NCI-H1694 (cell line): ENCODE data around the gene ANKS3.

ENCODE experiments used
- DNase-seq: peaks from one replicate; lab custom pipeline; 2025; lab: John Stamatoyannopoulos, UW

The ANKS3 gene

GRCh38 chr16:4696172-4696904 lies 37.7 kb downstream of the ANKS3 start:
- no peak for DNase-seq

DNA sequence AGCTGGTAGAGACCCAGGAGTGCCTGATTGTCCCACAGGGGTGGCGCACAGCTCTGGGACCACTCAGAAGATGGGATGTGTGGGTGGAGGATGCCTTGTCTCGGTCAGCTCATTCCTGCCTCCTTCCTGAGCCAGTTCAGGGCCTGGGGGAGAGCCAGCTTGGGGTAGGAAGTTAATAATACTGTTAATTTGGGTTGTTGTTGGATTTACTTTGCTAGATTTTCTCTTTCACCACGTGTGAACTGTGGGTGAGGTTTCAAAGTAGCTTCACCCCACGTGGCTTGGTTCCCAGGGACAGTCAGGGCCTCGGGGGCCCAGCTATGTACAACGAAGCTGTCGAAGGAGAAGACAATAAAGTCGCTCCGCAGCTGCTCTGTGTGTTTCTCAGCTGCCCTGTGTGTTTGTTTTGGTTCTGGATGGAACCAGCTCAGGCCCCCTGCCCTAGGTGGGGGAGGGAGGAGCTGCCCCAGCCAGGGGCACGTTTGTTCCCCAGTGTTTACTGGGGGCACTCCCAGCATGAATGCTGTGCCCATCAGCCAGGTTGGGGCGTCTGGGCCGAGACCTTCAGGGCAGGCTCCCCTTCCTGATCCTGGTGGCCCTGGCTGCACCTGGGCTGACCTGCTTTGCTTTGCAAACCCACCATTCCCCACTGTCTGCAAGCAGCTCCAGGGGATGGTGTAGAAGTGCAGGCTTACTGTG lies 38.4 kb downstream of the ANKS3 start:
- DNase-seq: no peak

DNA sequence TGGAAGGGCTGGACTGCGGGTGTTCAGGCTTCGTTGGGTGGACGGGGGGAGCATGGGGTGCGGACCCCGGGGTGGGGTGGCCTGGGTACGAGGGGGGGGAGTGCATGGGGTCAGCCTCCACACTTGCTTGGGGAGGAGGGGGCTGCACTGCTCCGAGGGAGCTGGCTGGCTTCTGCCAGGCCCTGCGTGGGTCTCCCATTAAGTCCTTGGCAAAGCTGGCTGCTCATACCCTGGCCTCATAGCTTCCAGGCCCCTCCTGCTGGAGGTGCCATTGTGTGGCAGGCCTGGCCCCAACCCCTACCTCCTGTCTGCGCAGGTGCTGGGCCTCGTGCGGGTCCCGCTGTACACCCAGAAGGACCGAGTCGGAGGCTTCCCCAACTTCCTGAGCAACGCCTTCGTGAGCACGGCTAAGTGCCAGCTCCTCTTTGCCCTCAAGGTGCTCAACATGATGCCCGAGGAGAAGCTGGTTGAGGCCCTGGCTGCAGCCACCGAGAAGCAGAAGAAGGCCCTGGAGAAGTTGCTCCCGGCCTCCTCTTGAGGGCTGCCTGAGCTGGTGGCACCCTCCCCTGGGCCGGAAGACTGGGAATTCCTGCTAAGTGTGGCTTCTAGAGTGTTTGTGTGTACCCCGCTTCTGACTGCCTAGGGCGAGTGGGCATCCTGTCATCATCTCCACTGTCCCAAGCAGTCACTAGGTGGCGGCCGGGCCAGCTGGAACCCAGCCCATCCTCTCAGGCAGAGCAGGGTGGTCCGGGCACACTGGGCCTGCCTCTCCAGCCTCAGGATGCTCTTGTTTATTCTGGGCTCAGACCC lies 39.2 kb downstream of the ANKS3 start:
- no peak for DNase-seq

DNA sequence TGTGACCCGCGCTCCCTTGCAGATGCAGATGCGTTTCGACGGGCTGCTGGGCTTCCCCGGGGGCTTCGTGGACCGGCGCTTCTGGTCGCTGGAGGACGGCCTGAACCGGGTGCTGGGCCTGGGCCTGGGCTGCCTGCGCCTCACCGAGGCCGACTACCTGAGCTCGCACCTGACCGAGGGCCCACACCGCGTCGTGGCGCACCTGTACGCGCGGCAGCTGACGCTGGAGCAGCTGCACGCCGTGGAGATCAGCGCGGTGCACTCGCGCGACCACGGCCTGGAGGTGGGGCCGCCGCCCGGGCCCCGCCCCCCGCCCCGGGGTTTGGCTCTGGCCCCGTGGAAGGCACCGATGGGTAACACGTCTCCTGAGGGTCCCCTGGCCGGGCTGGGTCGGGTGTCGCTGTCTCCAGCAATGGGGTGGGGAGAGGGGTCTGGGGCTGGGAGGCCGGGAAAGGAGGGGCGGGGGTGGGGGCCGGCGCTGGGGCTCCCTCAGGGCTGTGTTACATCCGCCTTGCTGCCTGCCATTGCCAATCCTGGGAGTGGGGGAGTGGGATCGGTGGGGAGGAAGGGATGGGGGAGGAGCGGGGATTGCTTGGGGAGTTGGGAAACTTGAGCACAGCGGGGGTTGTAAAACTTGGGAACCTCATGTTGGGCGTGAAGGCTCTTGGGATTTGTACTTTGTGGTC lies 40.0 kb downstream of the ANKS3 start:
- no peak for DNase-seq

DNA sequence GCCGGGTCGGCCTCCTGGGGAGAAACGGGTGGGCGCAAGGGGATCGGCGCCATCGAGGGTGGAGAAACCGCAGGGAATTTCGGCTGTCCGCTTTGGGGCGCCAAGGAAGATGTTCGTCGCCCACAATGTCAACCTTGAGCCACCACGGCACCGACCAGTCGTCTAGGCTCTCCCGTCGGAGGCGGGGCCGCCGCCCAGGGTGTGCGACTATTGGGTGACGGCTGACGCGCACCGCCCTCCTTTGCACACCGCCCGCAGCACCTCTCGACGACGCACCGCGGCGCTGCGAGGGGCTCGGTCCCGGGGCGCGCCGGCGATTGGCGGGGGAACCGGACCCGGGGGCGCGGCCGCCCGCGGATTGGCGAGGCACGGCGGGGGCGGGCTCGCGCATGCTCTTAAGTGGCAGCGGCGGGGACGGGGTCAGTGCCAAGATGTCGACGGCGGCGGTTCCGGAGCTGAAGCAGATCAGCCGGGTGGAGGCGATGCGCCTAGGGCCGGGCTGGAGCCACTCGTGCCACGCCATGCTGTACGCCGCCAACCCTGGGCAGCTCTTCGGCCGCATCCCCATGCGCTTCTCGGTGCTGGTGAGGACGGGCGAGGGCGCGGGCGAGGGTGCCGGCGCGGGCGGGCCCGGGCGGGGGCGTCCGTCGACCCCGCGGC lies 40.6 kb downstream of the ANKS3 start, which contains the start of gene NUDT16L1:
Gene NUDT16L1 (plus strand): TSS at position 267 of the 660 bp plus-strand sequence. CDS start 165 bp downstream, at position 432.
- peak; percentile 70 for DNase-seq

DNA sequence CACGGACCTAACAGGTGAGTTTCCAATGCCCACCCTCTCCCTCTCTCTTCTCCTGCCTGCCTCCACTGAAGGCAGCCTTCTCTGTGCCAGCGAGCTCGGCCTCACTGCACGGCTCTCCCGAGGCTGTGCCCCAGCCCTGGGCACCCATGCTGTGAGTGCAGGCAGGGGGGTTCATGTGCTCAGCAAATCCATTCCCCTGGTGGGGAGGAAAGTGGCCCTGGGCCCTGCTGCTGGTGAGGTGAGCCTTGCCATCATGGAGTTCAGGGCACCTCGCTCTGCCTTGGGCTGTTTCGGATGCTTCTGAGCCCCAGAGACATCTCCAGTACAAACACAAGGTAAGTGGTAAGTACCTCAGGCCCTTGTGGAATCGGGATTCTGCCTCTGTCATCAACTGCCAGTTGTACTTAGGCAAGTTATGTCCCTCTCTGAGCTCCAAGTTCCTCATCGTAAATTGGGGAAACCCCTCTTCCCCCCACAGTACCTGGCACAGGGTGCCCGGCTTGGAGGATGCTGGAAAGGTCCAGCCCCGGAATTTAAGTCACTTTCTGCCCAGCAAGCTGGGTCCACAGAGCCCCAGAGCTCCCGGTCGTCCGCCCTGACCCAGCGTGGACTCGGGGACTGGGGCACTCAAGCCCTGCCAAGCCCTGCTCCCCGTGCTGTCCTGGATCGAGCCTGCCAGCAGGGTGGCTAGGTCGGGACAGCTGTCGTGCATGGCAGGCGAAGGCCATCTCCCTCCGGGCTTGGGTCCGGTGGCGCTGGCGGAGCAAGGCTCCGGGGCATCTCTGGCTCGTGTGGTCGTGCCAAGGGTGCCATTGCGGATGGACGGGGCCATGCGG lies 41.4 kb downstream of the ANKS3 start:
- DNase-seq: no peak

DNA sequence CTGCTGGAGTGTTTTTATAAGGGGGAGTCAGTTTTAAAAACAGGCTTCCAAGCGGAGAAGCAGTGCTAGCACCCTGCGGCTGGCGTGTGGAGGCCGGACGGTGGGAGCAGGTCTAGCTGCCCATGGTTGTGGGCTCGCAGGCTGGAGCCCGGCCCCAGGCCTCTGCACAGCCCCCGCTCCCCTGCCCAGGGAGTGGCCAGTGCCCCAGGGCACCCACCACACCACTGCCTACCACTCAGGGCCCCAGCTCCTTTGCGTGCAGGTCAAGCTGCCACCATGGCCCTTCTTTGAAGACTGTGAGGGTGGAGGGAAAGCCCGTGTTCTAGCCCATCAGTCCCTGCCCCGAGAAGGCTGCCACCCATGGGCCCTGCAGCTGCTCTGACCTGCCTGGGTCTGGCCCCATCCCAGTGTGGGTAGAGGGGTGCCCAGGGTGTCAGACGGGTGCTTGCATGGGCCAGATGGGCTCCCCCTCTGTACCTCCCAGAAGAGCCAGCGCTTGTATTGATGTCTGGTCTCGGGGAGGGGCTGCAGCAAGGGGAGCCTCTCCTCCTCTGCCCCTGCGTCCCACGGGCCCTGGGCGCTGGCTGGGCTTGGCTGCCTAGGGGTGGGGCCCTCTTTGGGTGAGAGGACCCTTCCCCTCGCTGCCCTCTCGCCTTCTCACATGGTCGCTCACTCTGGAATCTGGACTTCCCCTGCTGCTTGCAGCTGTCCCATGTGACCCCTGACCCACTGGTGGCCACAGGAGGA lies 42.2 kb downstream of the ANKS3 start:
- no peak for DNase-seq

- DNase-seq: no peak
These were observed 43.0 kb downstream of the ANKS3 start for GRCh38 chr16:4690946-4691665.

- no peak for DNase-seq
These were observed 44.0 kb downstream of the ANKS3 start for GRCh38 chr16:4689864-4690704.

DNA sequence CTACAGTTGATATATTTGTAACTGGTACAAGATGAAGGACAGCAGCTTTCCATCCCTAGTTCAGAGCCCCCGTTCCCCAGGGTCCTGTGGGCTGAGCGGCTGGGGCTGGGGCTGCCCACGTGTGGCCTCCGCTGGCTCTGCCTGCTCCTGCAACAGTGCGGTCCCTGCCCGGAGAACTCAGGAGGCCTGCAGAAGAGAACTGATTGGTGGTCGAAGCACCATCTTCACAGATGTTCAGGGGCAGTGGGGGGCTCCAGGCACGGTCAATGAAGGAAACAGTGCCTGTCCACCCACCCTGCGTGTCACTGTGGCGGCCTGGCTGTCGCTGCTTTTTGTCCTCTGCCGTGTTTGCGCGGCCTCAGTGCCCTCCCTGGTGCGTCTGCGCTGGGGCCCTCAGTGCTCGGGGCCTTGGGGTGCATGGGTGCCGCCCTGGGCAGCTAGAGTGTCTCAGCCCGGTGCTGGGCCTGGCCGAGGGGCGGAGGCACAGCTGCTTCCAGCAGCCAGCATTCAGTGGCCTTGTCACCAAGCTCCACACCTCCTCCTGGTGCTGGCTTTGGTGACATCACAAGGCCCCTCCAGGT lies 44.9 kb downstream of the ANKS3 start:
- no peak for DNase-seq

- DNase-seq: no peak
These were observed 45.4 kb downstream of the ANKS3 start for GRCh38 chr16:4688674-4689045.

- no peak for DNase-seq
These were observed 46.0 kb downstream of the ANKS3 start for GRCh38 chr16:4687946-4688673.

GRCh38 chr16:4687416-4687815 lies 46.7 kb downstream of the ANKS3 start:
- no peak for DNase-seq

DNA sequence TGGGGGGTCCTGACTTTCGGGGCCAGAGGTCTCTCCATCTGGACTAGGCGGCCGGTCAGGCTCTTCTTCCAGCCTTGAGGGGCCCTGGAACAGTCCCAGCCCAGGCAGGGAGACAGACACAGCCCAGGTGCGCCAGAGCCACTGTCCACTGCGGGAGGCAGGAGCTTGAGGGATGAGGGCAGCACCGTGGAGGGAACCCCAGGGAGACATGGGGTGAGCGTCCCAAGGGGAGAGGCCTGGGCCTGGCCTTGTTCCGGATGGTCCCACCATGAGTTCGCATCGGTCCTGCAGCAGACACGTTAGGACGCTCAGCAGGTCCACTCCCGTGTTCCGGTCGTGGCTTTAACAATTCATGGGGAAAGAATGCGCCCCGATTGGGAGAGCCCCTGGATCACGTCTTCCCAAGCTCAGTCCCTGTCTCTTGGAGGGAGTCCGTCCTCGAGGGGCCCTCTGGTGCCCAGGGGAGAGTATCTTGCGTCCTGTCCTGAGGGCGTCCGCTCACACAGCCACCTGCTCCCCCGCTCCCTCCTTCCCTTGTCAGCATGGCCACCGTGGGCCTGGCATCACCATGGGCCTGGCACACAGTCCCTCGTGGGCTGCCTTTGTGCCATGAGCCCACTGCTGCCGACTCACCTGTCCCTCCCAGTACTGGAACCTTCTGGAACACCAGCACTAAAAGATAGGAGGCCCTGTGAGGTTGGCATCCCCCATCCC lies 47.4 kb downstream of the ANKS3 start:
- no peak for DNase-seq

DNA sequence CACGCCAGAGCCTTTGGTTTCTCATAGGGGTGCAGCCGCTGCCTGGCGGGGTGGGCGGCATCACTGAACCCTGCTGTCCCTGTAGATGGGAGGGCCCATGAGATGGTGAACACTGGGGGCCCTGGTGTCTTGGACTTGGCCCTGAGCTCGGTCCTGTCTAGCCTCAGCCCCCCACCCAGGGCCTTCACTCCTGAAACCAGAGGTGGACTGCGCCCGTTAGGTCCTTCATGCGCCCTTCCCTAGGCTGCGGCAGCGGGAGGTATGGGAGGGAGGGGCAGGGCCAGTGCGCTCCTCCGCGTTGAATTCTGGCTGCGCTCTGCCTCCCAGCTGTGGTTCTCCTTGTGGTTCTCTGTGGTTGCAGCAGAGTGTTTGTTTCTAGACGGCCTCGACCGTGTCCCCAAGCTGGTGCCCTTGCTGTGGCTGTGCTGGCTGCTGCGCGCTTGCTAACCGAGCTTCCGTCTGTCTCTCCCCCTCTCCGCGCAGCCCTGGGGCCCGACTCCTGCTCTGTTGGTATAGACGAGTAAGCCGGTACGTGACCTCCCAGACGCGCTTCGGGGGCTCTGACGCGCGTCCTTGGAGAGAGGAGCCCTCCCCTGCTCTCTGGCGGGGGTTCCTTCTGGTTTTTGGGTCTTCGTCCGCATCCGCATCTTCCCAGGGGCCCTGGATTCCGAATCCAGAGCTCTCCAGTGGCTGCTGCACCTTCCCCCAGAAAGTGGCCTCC lies 48.1 kb downstream of the ANKS3 start:
- DNase-seq: no peak

- no peak for DNase-seq
These were observed 48.8 kb downstream of the ANKS3 start for GRCh38 chr16:4685292-4685691.
